Neuronal stem cell (in vitro differentiated cells): Measurements from ENCODE around the gene VSTM4. TPM values are rescaled to one million over a fixed set of nuclear protein-coding genes. Genes with fewer than 3 reads are reported as not detected.

Experiments used
- small RNA-seq: library from polyadenylated mRNA; stranded (forward); fragments of <200 nt; extraction: miRNeasy Mini kit (QIAGEN cat#:217004); gene quantifications from one replicate; pipeline ENCODE3, GENCODE V24; 2013; ENCODE audit not compliant: insufficient read depth

VSTM4 gene

Small RNA genes lying within 50 kb of the gene (small RNA-seq; reads per million reads assigned to genes)
- not detected for gene MIR4294
